SKM-1 (cell line): ENCODE data around the gene MACROD2.
"Not testable (repeated sequence)": the region's sequence is repeated elsewhere in the genome, so short reads cannot be mapped to it uniquely, and the experiment has no call there.

Source experiments
- DNase-seq: peaks from one replicate; lab custom pipeline; 2025; ENCODE audit not compliant: unreplicated experiment; lab: John Stamatoyannopoulos, UW

The MACROD2 gene

GRCh38 chr20:14178952-14179351 lies 183.6 kb downstream of the MACROD2 start:
- DNase-seq, result no peak

GRCh38 chr20:14189794-14190402 lies 194.6 kb downstream of the MACROD2 start:
- no peak for DNase-seq

- DNase-seq, result no peak
Measured at GRCh38 chr20:14191559-14191958, 196.2 kb downstream of the MACROD2 start.

- DNase-seq, result no peak
Measured at GRCh38 chr20:14193443-14193842, 198.1 kb downstream of the MACROD2 start.

- no peak for DNase-seq
Measured at GRCh38 chr20:14193885-14194284, 198.6 kb downstream of the MACROD2 start.

GRCh38 chr20:14197097-14197496 lies 201.8 kb downstream of the MACROD2 start:
- DNase-seq, result no peak

GRCh38 chr20:14198416-14198815 lies 203.1 kb downstream of the MACROD2 start:
- no peak for DNase-seq

GRCh38 chr20:14199111-14199510 lies 203.8 kb downstream of the MACROD2 start:
- DNase-seq, result no peak

GRCh38 chr20:14203657-14204056 lies 208.3 kb downstream of the MACROD2 start:
- DNase-seq, result no peak

- no peak for DNase-seq
Measured at GRCh38 chr20:14207591-14207990, 212.3 kb downstream of the MACROD2 start.

- DNase-seq, result no peak
Measured at GRCh38 chr20:14208956-14209355, 213.6 kb downstream of the MACROD2 start.

GRCh38 chr20:14210146-14210545 lies 214.8 kb downstream of the MACROD2 start:
- DNase-seq, result no peak

GRCh38 chr20:14214046-14214445 lies 218.7 kb downstream of the MACROD2 start:
- DNase-seq, result no peak

- not testable (repeated sequence) for DNase-seq
Measured at GRCh38 chr20:14215880-14216279, 220.6 kb downstream of the MACROD2 start.

- no peak for DNase-seq
Measured at GRCh38 chr20:14219801-14220461, 224.6 kb downstream of the MACROD2 start.

- no peak for DNase-seq
Measured at GRCh38 chr20:14220986-14221385, 225.7 kb downstream of the MACROD2 start.

- no peak for DNase-seq
Measured at GRCh38 chr20:14223806-14224205, 228.5 kb downstream of the MACROD2 start.

- DNase-seq, result not testable (repeated sequence)
Measured at GRCh38 chr20:14226051-14227049, 231.0 kb downstream of the MACROD2 start.

- no peak for DNase-seq
Measured at GRCh38 chr20:14232650-14233049, 237.3 kb downstream of the MACROD2 start.

GRCh38 chr20:14234666-14235295 lies 239.5 kb downstream of the MACROD2 start:
- no peak for DNase-seq

- DNase-seq, result no peak
Measured at GRCh38 chr20:14235355-14235754, 240.0 kb downstream of the MACROD2 start.
